HCT116 (cell line): Measurements from ENCODE around the gene SLC46A3. TPM values are rescaled to one million over a fixed set of nuclear protein-coding genes. Genes with fewer than 3 reads are reported as not detected.

Experiments used
- ATAC-seq: fragments of 200-7000 bp; cut with Tn5 transposase; 2 replicates; pipeline ENCODE4 v1.9.1; 2020; ENCODE audit warnings: mild to moderate bottlenecking, moderate library complexity
- BruUV-seq: library from RNA; stranded (reverse); fragments of 400-500 nt; replicated peaks from 2 replicates; lab custom pipeline; 2021; lab: Mats Ljungman, UMichigan
- CTCF ChIA-PET: fragments of 300-600 bp; sonication (Branson Sonifier 250); formaldehyde crosslinking; loops from one replicate; lab custom pipeline; 2021; ENCODE audit warnings: antibody characterized with exemption; lab: Charles Lee
- POLR2A ChIA-PET: fragments of 300-600, 350-600 bp; sonication (Branson Sonifier 250); formaldehyde crosslinking; loops from one replicate; lab custom pipeline; 2021; ENCODE audit warnings: antibody characterized with exemption; lab: Charles Lee
- RAD21 ChIA-PET, 2 experiments: fragments of 300-600 bp; sonication (Branson Sonifier 250); formaldehyde crosslinking; loops; one replicate each; lab custom pipeline; 2023; ENCODE audit warnings: low total read pairs in 2 of 2; ENCODE audit not compliant: uncharacterized antibody in 2 of 2, unreplicated experiment in 2 of 2, low non-redundant PET in 1 of 2; lab: Charles Lee
- DNase-seq: peaks from one replicate; pipeline ENCODE4 v3.0.0-alpha.2; 2010; ENCODE audit warnings: low read depth, low spot score
- H2AFZ ChIP-seq: fragments of 200-600 bp; shearing (Covaris generic), sonication (generic); 2 replicates; pipeline ENCODE4 v1.6.1; 2017; ENCODE audit warnings: low read depth, mixed run types, mixed read lengths, antibody characterized with exemption, low read length; ENCODE audit not compliant: poor library complexity, severe bottlenecking
- H3K27ac ChIP-seq: 2 replicates; pipeline ENCODE4 v1.5.1; 2012; ENCODE audit warnings: low read depth, low read length
- H3K27me3 ChIP-seq: fragments of 200-600 bp; sonication (generic); 2 replicates; pipeline ENCODE4 v1.6.1; 2016; ENCODE audit warnings: mixed run types, low read length, mixed read lengths; ENCODE audit not compliant: insufficient read depth
- H3K36me3 ChIP-seq, 2 experiments: fragments of 200-500 bp in 1 of 2; fragments of 200-600 bp in 1 of 2; sonication (Bioruptor generic) in 1 of 2; sonication (generic) in 1 of 2; 2 replicates each; pipeline versions ENCODE4 v1.5.1 to v1.6.1; 2014 to 2016; ENCODE audit warnings: low read length in 2 of 2, inconsistent platforms in 1 of 2, mixed read lengths in 1 of 2, mixed run types in 1 of 2; ENCODE audit not compliant: insufficient read depth in 2 of 2, control insufficient read depth in 1 of 2
- H3K4me1 ChIP-seq, 2 experiments: fragments of 200-600 bp in 1 of 2; sonication (generic) in 1 of 2; 2 replicates each; pipeline versions ENCODE4 v1.5.1 to v1.6.1; 2012 to 2017; ENCODE audit warnings: low read length in 2 of 2, inconsistent platforms in 1 of 2, mild to moderate bottlenecking in 1 of 2, mixed read lengths in 1 of 2, mixed run types in 1 of 2, moderate library complexity in 1 of 2; ENCODE audit not compliant: insufficient read depth in 2 of 2, control insufficient read depth in 1 of 2
- H3K4me2 ChIP-seq: fragments of 200-600 bp; sonication (generic); 2 replicates; pipeline ENCODE4 v1.6.1; 2017; ENCODE audit warnings: mixed run types, low read length, mixed read lengths
- H3K4me3 ChIP-seq, 2 experiments: fragments of 200-600 bp in 1 of 2; sonication (generic) in 1 of 2; replicated peaks in 1 of 2; 2 replicates each; pipeline ENCODE4 v1.5.1; 2011 to 2016; ENCODE audit warnings: low read length in 2 of 2, control low read depth in 1 of 2, low read depth in 1 of 2, mild to moderate bottlenecking in 1 of 2, mixed read lengths in 1 of 2, mixed run types in 1 of 2
- H3K79me2 ChIP-seq: fragments of 200-600 bp; sonication (generic); 2 replicates; pipeline ENCODE4 v1.6.1; 2017; ENCODE audit warnings: mild to moderate bottlenecking, mixed run types, low read length, moderate library complexity, mixed read lengths; ENCODE audit not compliant: insufficient read depth
- H3K9ac ChIP-seq: fragments of 200-600 bp; sonication (generic); 2 replicates; pipeline ENCODE4 v1.6.1; 2016; ENCODE audit warnings: low read length, mixed read lengths
- H3K9me2 ChIP-seq: fragments of 200-600 bp; sonication (generic), shearing (Covaris generic); 2 replicates; pipeline ENCODE4 v1.6.1; 2017; ENCODE audit warnings: mixed run types, mild to moderate bottlenecking, moderate library complexity; ENCODE audit not compliant: insufficient read depth
- H3K9me3 ChIP-seq, 2 experiments: fragments of 200-500 bp in 1 of 2; fragments of 200-600 bp in 1 of 2; sonication (Bioruptor generic) in 1 of 2; sonication (generic) in 1 of 2; 2 replicates each; pipeline ENCODE4 v1.6.1; 2014 to 2017; ENCODE audit warnings: low read length in 2 of 2, mixed read lengths in 2 of 2, inconsistent platforms in 1 of 2, low read depth in 1 of 2, mild to moderate bottlenecking in 1 of 2, mixed run types in 1 of 2, moderate library complexity in 1 of 2; ENCODE audit not compliant: control insufficient read depth in 1 of 2, insufficient read depth in 1 of 2
- H4K20me1 ChIP-seq: fragments of 200-600 bp; sonication (generic), shearing (Covaris generic); 2 replicates; pipeline ENCODE4 v1.6.1; 2017; ENCODE audit warnings: mixed run types, mild to moderate bottlenecking, moderate library complexity; ENCODE audit not compliant: insufficient read depth
- ATF3 ChIP-seq: IDR thresholded peaks from 2 replicates; pipeline ENCODE4 v1.6.1; 2012
- CBX3 ChIP-seq: IDR thresholded peaks from 2 replicates; pipeline ENCODE4 v1.6.1; 2012; ENCODE audit warnings: low read depth
- CEBPB ChIP-seq: IDR thresholded peaks from 2 replicates; pipeline ENCODE4 v1.6.1; 2012; ENCODE audit warnings: low read depth
- CTCF ChIP-seq, 3 experiments: fragments of 200-600 bp in 1 of 3; sonication (generic) in 1 of 3; IDR thresholded peaks in 2 of 3; conservative IDR thresholded peaks in 1 of 3; 2 replicates each; pipeline ENCODE4 v1.5.1; 2012 to 2017; ENCODE audit warnings: low read depth in 2 of 3, low read length in 2 of 3, antibody characterized with exemption in 1 of 3, borderline replicate concordance in 1 of 3, control low read depth in 1 of 3, mild to moderate bottlenecking in 1 of 3, mixed read lengths in 1 of 3, mixed run types in 1 of 3, moderate library complexity in 1 of 3; ENCODE audit not compliant: insufficient read depth in 1 of 3
- EGR1 ChIP-seq: IDR thresholded peaks from 2 replicates; pipeline ENCODE4 v1.6.1; 2012; ENCODE audit warnings: low read depth
- ELF1 ChIP-seq: IDR thresholded peaks from 2 replicates; pipeline ENCODE4 v1.6.1; 2012; ENCODE audit warnings: low read depth, borderline replicate concordance
- EZH2 ChIP-seq: fragments of 200-600 bp; sonication (generic); IDR thresholded peaks from 2 replicates; pipeline ENCODE4 v1.6.1; 2017; ENCODE audit warnings: antibody characterized with exemption, mixed run types
- EZH2phosphoT487 ChIP-seq: fragments of 200-600 bp; IDR thresholded peaks from 2 replicates; pipeline ENCODE4 v1.6.1; 2018; ENCODE audit warnings: antibody characterized with exemption, borderline replicate concordance
- FOSL1 ChIP-seq: IDR thresholded peaks from 2 replicates; pipeline ENCODE4 v1.6.1; 2012; ENCODE audit warnings: low read depth
- JUND ChIP-seq: IDR thresholded peaks from 2 replicates; pipeline ENCODE4 v1.6.1; 2012
- MAX ChIP-seq: IDR thresholded peaks from 2 replicates; pipeline ENCODE4 v1.6.1; 2012
- POLR2AphosphoS5 ChIP-seq: IDR thresholded peaks from 2 replicates; pipeline ENCODE4 v1.6.1; 2011; ENCODE audit warnings: mild to moderate bottlenecking, low read depth, low read length, moderate library complexity
- REST ChIP-seq: IDR thresholded peaks from 2 replicates; pipeline ENCODE4 v1.6.1; 2012; ENCODE audit warnings: low read depth
- SIN3A ChIP-seq: IDR thresholded peaks from 2 replicates; pipeline ENCODE4 v1.6.1; 2012; ENCODE audit warnings: low read depth
- ZBTB33 ChIP-seq: IDR thresholded peaks from 2 replicates; pipeline ENCODE4 v1.6.1; 2011; ENCODE audit warnings: mild to moderate bottlenecking, low read length, moderate library complexity; ENCODE audit not compliant: insufficient replicate concordance; ENCODE audit errors: extremely low read depth
- ZFX ChIP-seq: fragments of 450-650 bp; IDR thresholded peaks from 2 replicates; pipeline ENCODE4 v1.6.1; 2017
- ZNF274 ChIP-seq: fragments of 200-500 bp; sonication (Bioruptor generic); IDR thresholded peaks from 2 replicates; pipeline ENCODE4 v1.6.1; 2014; ENCODE audit warnings: mild to moderate bottlenecking, low read depth, low read length, inconsistent platforms
- intact Hi-C: fragments of 100-400 bp; cut with micrococcal nuclease; formaldehyde crosslinking; loops from 2 replicates; pipeline ENCODE4 v1.10.0; 2022
- total RNA-seq: library from RNA; stranded (reverse); gene quantifications from one replicate; pipeline ENCODE4 v1.2.1, GENCODE V29; 2021; ENCODE audit not compliant: unreplicated experiment

Gene SLC46A3
- total RNA-seq, 1 experiment from 2014 or later = 0.93 TPM

GRCh38 chr13:28718196-28718542 lies 601 bp downstream of the SLC46A3 start:
- Histone ChIP-seq H2AFZ (peak overlapping the region; percentile 79), H3K4me2 (peak overlapping the region; percentile 87), H4K20me1 (no peaks in the 10 kb centered on the region), H3K9ac (peak overlapping the region; percentile 52), H3K79me2 (no peaks in the 10 kb centered on the region), H3K4me3 (peak overlapping the region; percentile 65 to 71), H3K9me3 (no peaks in the 10 kb centered on the region), H3K36me3 (no peaks in the 10 kb centered on the region), H3K27ac (peak overlapping the region; percentile 20; the same call in 1 of the 2 replicates), H3K9me2 (no peaks in the 10 kb centered on the region), H3K4me1 (peaks cover 14 to 31% of the 10 kb centered on the region in 2 experiments; a peak in 3 of 4 replicates), H3K27me3 (no peaks in the 10 kb centered on the region)
- RAD21 ChIA-PET = no interaction called here
- ATAC-seq = no peak
- BruUV-seq = no TSS peak
- CTCF ChIA-PET = interaction anchor here (2.6 kb wide), 1 partner anchor 79 kb away, joined by 7 read pairs; no protein-coding TSS in a partner anchor
- intact Hi-C loops = loop anchor here (2.0 kb wide), 1 partner anchor 79 kb away; no protein-coding TSS in a partner anchor
- POLR2A ChIA-PET = interaction anchor here (1.6 kb wide), 1 partner anchor 19 kb away, joined by 3 read pairs; no protein-coding TSS in a partner anchor
- TF ChIP-seq ZBTB33 (no peak), CBX3 (no peak), ZFX (no peak), FOSL1 (no peak), POLR2AphosphoS5 (no peak), ELF1 (no peak), REST (no peak), EGR1 (no peak), ATF3 (no peak), SIN3A (no peak), CTCF (IDR thresholded peaks at IDR 0.05 in 2 of 3, conservative IDR thresholded peaks at IDR 0.05 in 1 of 3; ENCODE audit: borderline replicate concordance in 1 of 3, insufficient read depth in 1 of 3, low read depth in 2 of 3, low read length in 2 of 3) (no peak), EZH2 (no peak), JUND (no peak), ZNF274 (no peak), CEBPB (no peak), MAX (no peak), EZH2phosphoT487 (no peak)
- no peak for DNase-seq
